HUES6 (cell line): Measurements from ENCODE around the gene SPP2.

Source experiments
- H3K27ac ChIP-seq: 2 replicates; pipeline ENCODE4 v1.7.0; 2013; ENCODE audit warnings: low read depth, mild to moderate bottlenecking, low read length, inconsistent platforms
- H3K27me3 ChIP-seq: 2 replicates; pipeline ENCODE4 v1.6.1; 2013; ENCODE audit warnings: low read length; ENCODE audit not compliant: control insufficient read depth, insufficient read depth
- H3K36me3 ChIP-seq: 2 replicates; pipeline ENCODE4 v1.6.1; 2013; ENCODE audit warnings: low read length; ENCODE audit not compliant: control insufficient read depth, insufficient read depth
- H3K4me1 ChIP-seq: 2 replicates; pipeline ENCODE4 v1.6.1; 2013; ENCODE audit warnings: low read length; ENCODE audit not compliant: control insufficient read depth, insufficient read depth
- H3K4me3 ChIP-seq: 2 replicates; pipeline ENCODE4 v1.5.1; 2013; ENCODE audit warnings: low read depth, low read length
- H3K9ac ChIP-seq: one replicate; pipeline ENCODE4 v1.6.1; 2013; ENCODE audit warnings: mild to moderate bottlenecking, low read length
- H3K9me3 ChIP-seq: 2 replicates; pipeline ENCODE4 v1.6.1; 2013; ENCODE audit warnings: low read depth, low read length; ENCODE audit not compliant: control insufficient read depth, insufficient read depth

SPP2 gene

GRCh38 chr2:234095301-234095700 is 44.8 kb downstream of the SPP2 start:
- Histone ChIP-seq H3K27me3 (no peaks in the 10 kb centered on the region), H3K36me3 (no peaks in the 10 kb centered on the region), H3K9me3 (no peaks in the 10 kb centered on the region), H3K27ac (no peak overlapping the region), H3K4me3 (no peak overlapping the region), H3K4me1 (no peaks in the 10 kb centered on the region), H3K9ac (no peak overlapping the region)

GRCh38 chr2:234096164-234096563 is 45.7 kb downstream of the SPP2 start:
- Histone ChIP-seq H3K9me3 (no peaks in the 10 kb centered on the region), H3K9ac (no peak overlapping the region), H3K4me3 (no peak overlapping the region), H3K27ac (no peak overlapping the region), H3K4me1 (no peaks in the 10 kb centered on the region), H3K27me3 (no peaks in the 10 kb centered on the region), H3K36me3 (no peaks in the 10 kb centered on the region)

DNA sequence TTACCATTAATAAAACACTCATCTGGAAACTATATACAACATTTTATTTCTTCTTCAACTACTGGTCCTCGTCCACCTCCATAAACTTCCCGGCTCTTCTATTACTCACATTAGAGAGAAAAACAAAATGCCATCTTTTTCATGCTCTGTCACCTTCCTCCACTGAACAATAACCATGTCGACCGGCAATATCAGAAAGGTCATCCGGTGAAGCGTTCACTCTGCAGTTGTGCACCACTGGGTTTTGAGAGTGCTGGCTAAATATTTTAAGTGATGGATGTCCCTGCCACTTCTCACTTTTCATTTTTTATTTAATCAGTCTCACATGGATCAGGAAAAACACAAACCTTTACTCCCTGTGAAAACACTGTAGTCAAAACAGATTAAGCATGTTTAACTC is 48.2 kb downstream of the SPP2 start:
- Histone ChIP-seq H3K4me1 (no peaks in the 10 kb centered on the region), H3K9me3 (no peaks in the 10 kb centered on the region), H3K27me3 (no peaks in the 10 kb centered on the region), H3K4me3 (no peak overlapping the region), H3K27ac (no peak overlapping the region), H3K9ac (no peak overlapping the region), H3K36me3 (no peaks in the 10 kb centered on the region)

- Histone ChIP-seq H3K4me3 (no peak overlapping the region), H3K27me3 (no peaks in the 10 kb centered on the region), H3K9ac (no peak overlapping the region), H3K9me3 (no peaks in the 10 kb centered on the region), H3K27ac (no peak overlapping the region), H3K36me3 (no peaks in the 10 kb centered on the region), H3K4me1 (no peaks in the 10 kb centered on the region)
Observed at GRCh38 chr2:234099266-234099665, 48.8 kb downstream of the SPP2 start.

DNA sequence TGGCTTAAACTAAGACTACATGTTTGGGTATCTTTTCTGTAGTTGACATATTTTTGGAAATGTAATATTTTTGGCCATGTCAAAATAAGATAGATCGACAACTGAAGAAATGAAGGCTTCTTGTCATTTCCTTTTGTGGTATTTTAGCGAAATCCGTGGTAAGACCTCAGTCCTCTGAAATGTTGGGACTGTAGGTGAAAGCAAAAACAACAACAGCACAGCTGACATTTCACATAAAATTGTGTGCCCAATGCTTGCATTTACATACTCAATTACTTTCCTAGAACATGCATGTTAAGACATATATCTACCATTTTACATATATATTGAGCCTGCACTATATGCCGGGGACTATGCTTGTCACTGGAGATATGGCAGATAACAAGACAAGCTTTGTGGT is 50.2 kb downstream of the SPP2 start:
- Histone ChIP-seq H3K36me3 (no peaks in the 10 kb centered on the region), H3K9me3 (no peaks in the 10 kb centered on the region), H3K4me3 (no peak overlapping the region), H3K27ac (no peak overlapping the region), H3K27me3 (no peaks in the 10 kb centered on the region; the same call in 1 of the 2 replicates), H3K9ac (no peak overlapping the region), H3K4me1 (no peaks in the 10 kb centered on the region)

- no peaks in the 10 kb centered on the region for H3K36me3 ChIP-seq
- no peaks in the 10 kb centered on the region for H3K9me3 ChIP-seq
- no peak overlapping the region for H3K4me3 ChIP-seq
- no peak overlapping the region for H3K27ac ChIP-seq
- no peaks in the 10 kb centered on the region for H3K4me1 ChIP-seq
- H3K27me3 ChIP-seq = no peaks in the 10 kb centered on the region; the same call in 1 of the 2 replicates
- no peak overlapping the region for H3K9ac ChIP-seq
Observed at GRCh38 chr2:234102112-234102511, 51.6 kb downstream of the SPP2 start.

GRCh38 chr2:234107861-234108260 is 57.4 kb downstream of the SPP2 start:
- H3K9ac ChIP-seq = no peak overlapping the region
- no peaks in the 10 kb centered on the region for H3K36me3 ChIP-seq
- no peak overlapping the region for H3K4me3 ChIP-seq
- H3K27me3 ChIP-seq = no peaks in the 10 kb centered on the region; the same call in 1 of the 2 replicates
- no peaks in the 10 kb centered on the region for H3K9me3 ChIP-seq
- no peaks in the 10 kb centered on the region for H3K4me1 ChIP-seq
- H3K27ac ChIP-seq = no peak overlapping the region

DNA sequence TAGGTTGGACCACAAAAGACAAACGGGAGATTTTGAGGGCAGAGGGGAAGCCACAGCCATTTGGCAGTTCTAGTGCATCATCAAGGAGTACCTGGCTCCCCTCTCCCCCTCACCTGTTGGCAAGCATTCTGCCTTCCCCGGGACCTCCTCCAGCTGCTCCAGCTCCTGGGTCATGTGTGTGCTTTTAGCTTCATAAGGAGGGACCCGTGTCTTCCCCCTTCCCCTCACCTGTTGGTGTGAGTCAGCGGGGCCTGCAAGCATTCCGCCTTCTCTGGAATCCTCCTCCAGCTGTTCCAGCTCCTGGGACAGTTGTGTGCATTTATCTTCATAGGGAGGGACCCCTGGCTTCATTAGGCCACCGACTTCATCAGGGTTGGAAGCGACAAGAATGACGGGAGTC is 58.8 kb downstream of the SPP2 start:
- H3K9me3 ChIP-seq = no peaks in the 10 kb centered on the region
- H3K27me3 ChIP-seq = no peaks in the 10 kb centered on the region; the same call in 1 of the 2 replicates

DNA sequence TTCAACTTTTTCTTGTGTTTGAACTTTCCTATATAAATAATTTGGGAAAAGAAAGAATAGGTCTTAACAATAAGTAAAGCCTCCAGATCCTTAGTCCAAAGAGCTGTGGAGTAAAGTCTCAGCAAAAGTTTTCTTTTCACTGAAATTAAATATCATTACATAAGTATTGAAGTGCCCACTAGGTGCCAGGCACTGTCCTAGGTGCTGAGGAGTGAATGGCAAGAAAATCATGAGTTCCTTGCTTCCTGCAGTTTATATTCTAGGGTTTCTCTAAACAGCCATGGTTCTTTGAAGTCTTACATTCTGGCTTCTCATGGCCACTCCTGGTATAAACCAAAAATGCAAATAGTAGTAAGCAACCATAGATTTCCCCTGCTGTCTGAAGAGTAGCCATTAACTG is 59.7 kb downstream of the SPP2 start:
- Histone ChIP-seq H3K27ac (no peak overlapping the region), H3K9ac (no peak overlapping the region), H3K4me3 (no peak overlapping the region), H3K4me1 (no peaks in the 10 kb centered on the region), H3K9me3 (no peaks in the 10 kb centered on the region), H3K36me3 (no peaks in the 10 kb centered on the region), H3K27me3 (no peaks in the 10 kb centered on the region; the same call in 1 of the 2 replicates)

More for the DNA sequence above, 58.8 kb downstream of the SPP2 start:
- no peak overlapping the region for H3K27ac ChIP-seq
- no peak overlapping the region for H3K4me3 ChIP-seq
- H3K9ac ChIP-seq = no peak overlapping the region
- no peaks in the 10 kb centered on the region for H3K36me3 ChIP-seq
- no peaks in the 10 kb centered on the region for H3K4me1 ChIP-seq

DNA sequence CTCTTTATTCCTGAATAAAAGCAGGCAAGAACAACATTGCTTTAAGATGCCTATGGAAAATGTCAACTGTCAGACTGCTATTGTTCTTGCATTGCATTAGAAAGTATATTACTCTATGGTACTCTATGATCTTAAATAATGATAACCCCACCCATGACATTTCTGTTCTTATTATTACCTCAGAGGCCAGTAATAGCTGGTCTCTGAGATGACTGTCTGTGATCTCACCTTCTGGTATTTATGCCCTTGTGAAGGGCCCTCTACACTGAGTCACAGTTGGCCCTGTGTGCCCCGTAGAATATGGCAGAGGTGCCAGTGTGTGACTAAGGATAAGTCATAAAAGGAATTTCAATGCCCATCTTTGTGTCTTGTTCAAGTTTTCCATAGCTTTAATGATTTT is 61.0 kb downstream of the SPP2 start:
- Histone ChIP-seq H3K4me1 (no peaks in the 10 kb centered on the region), H3K27ac (no peak overlapping the region), H3K36me3 (no peaks in the 10 kb centered on the region), H3K9me3 (no peaks in the 10 kb centered on the region), H3K4me3 (no peak overlapping the region), H3K27me3 (no peaks in the 10 kb centered on the region), H3K9ac (no peak overlapping the region)

DNA sequence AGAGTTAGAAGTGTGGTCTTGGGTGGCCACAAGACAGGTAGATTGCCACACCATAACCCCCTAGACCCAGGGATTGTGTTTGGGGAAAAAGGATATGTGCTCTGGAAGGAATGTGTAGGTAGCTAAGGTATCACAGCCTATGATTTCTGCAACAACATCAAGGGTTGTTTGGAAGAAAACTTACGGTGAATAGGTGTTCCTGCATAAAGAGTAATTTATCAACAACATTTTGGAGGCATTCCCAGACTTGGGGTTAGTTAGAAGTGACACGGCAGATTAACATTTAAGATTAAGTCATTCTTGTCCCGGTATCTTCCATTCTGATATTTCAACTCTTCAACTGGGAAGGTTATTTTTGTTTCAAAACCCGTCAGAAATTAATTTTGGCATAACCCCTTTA is 65.5 kb downstream of the SPP2 start:
- peaks cover 5% of the 10 kb centered on the region; the same call in 1 of the 2 replicates for H3K9me3 ChIP-seq
- no peaks in the 10 kb centered on the region for H3K27me3 ChIP-seq
- no peak overlapping the region for H3K9ac ChIP-seq
- H3K4me1 ChIP-seq = no peaks in the 10 kb centered on the region
- no peaks in the 10 kb centered on the region for H3K36me3 ChIP-seq
- H3K4me3 ChIP-seq = no peak overlapping the region
- no peak overlapping the region for H3K27ac ChIP-seq

DNA sequence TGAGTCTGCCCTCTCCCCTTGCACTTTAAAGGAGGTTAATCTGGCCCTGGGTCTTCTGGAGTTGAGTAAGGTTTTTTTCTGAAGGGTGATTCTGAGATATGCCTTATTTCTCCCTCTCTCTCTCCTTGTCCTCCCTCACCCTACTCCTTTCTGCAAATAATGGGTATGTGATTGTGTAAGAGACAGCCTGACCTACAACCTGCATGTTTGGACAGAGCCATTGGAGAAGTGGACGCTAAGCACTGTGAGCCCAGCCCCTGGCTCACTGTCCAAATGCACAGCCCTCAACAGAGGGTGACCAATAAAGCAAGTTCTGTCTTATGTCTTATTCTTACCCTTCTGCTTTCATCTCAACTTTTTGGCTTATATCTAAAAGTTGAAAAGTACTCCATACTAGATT is 71.5 kb downstream of the SPP2 start:
- Histone ChIP-seq H3K27ac (no peak overlapping the region), H3K9ac (no peak overlapping the region), H3K9me3 (peaks cover 5% of the 10 kb centered on the region; the same call in 1 of the 2 replicates), H3K36me3 (no peaks in the 10 kb centered on the region), H3K4me3 (no peak overlapping the region), H3K4me1 (peaks cover 4% of the 10 kb centered on the region; the same call in 1 of the 2 replicates), H3K27me3 (no peaks in the 10 kb centered on the region)
